Measurements from ENCODE around the gene RBM20. TPM values are rescaled to one million over a fixed set of nuclear protein-coding genes. Genes with fewer than 3 reads are reported as not detected.

Gene RBM20
- total and polyA plus RNA-seq, 10 of the 15 experiments (the other 5 are each of a cell fraction or from before 2014, with no cell fraction given), result 0.04 to 0.26 (median 0.15) TPM

GRCh38 chr10:110748970-110749369 lies 104.8 kb downstream of the RBM20 start:
- ChIA-PET RAD21 (ENCODE audit: unreplicated experiment) (interaction anchor here (1.0 to 3.9 kb wide), 15 partner anchors 10 to 170 kb away, joined by 3 to 54 read pairs (median 7); partner anchors contain the start of genes BBIP1 and SHOC2), SMC1A (ENCODE audit: uncharacterized antibody, unreplicated experiment) (interaction anchor here (0.7 to 3.5 kb wide), 24 partner anchors 8 to 608 kb away, joined by 3 to 52 read pairs (median 5); partner anchors contain the start of gene BBIP1), POLR2A (interaction anchor here (0.9 to 1.6 kb wide), 4 partner anchors 25 to 145 kb away, joined by 3 to 7 read pairs (median 5); no protein-coding TSS in a partner anchor), CTCF (interaction anchor here (1.1 to 3.1 kb wide), 6 partner anchors 23 to 144 kb away, joined by 4 to 19 read pairs (median 10); no protein-coding TSS in a partner anchor)
- Histone ChIP-seq H3K36me3 (ENCODE audit: control insufficient read depth in 2 of 2, insufficient read depth in 2 of 2, low read length in 1 of 2) (no peaks in the 10 kb centered on the region), H3K4me1 (ENCODE audit: control insufficient read depth, insufficient read depth, low read length) (peaks cover 29% of the 10 kb centered on the region), H3K27ac (ENCODE audit: control insufficient read depth, insufficient read depth) (peak overlapping the region; percentile 94), H3K9me3 (replicated peaks; ENCODE audit: control insufficient read depth, insufficient read depth, low read length) (peaks cover 10% of the 10 kb centered on the region; the same call in 2 of the 3 replicates), H3K79me2 (ENCODE audit: control insufficient read depth, insufficient read depth, low read length) (no peaks in the 10 kb centered on the region), H3K9ac (ENCODE audit: control insufficient read depth, insufficient read depth, low read length) (peak overlapping the region; percentile 70; the same call in 1 of the 2 replicates), H3K4me3 (no peak overlapping the region), H3K27me3 (replicated peaks in 1 of 2; ENCODE audit: control insufficient read depth in 2 of 2, insufficient read depth in 2 of 2, low read length in 1 of 2) (no peaks in the 10 kb centered on the region), H3K4me2 (ENCODE audit: control insufficient read depth, insufficient read depth) (peak overlapping the region; percentile 85; the same call in 1 of the 2 replicates), H4K20me1 (ENCODE audit: control insufficient read depth, insufficient read depth) (no peaks in the 10 kb centered on the region), H2AFZ (ENCODE audit: control insufficient read depth, low read depth, low read length) (peak overlapping the region; percentile 81; the same call in 1 of the 2 replicates)
- intact Hi-C loops (cut with micrococcal nuclease; ENCODE audit: unreplicated experiment) (loop anchor here (5.0 to 10.0 kb wide), 5 partner anchors 38 to 848 kb away; partner anchors contain the start of genes ADRA2A and PDCD4), in situ Hi-C loops (cut with MboI) (loop anchor here (5.0 to 25.0 kb wide), 2 partner anchors 128 to 588 kb away; no protein-coding TSS in a partner anchor)
- TF ChIP-seq, protein P1, sequence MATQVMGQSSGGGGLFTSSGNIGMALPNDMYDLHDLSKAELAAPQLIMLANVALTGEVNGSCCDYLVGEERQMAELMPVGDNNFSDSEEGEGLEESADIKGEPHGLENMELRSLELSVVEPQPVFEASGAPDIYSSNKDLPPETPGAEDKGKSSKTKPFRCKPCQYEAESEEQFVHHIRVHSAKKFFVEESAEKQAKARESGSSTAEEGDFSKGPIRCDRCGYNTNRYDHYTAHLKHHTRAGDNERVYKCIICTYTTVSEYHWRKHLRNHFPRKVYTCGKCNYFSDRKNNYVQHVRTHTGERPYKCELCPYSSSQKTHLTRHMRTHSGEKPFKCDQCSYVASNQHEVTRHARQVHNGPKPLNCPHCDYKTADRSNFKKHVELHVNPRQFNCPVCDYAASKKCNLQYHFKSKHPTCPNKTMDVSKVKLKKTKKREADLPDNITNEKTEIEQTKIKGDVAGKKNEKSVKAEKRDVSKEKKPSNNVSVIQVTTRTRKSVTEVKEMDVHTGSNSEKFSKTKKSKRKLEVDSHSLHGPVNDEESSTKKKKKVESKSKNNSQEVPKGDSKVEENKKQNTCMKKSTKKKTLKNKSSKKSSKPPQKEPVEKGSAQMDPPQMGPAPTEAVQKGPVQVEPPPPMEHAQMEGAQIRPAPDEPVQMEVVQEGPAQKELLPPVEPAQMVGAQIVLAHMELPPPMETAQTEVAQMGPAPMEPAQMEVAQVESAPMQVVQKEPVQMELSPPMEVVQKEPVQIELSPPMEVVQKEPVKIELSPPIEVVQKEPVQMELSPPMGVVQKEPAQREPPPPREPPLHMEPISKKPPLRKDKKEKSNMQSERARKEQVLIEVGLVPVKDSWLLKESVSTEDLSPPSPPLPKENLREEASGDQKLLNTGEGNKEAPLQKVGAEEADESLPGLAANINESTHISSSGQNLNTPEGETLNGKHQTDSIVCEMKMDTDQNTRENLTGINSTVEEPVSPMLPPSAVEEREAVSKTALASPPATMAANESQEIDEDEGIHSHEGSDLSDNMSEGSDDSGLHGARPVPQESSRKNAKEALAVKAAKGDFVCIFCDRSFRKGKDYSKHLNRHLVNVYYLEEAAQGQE (IDR thresholded peaks at IDR 0.05; ENCODE audit: low read depth, low read length), result no peak
- no peak for TF ChIP-seq KLF5 (IDR thresholded peaks at IDR 0.05; ENCODE audit: partially characterized antibody)
- TF ChIP-seq, protein P2, sequence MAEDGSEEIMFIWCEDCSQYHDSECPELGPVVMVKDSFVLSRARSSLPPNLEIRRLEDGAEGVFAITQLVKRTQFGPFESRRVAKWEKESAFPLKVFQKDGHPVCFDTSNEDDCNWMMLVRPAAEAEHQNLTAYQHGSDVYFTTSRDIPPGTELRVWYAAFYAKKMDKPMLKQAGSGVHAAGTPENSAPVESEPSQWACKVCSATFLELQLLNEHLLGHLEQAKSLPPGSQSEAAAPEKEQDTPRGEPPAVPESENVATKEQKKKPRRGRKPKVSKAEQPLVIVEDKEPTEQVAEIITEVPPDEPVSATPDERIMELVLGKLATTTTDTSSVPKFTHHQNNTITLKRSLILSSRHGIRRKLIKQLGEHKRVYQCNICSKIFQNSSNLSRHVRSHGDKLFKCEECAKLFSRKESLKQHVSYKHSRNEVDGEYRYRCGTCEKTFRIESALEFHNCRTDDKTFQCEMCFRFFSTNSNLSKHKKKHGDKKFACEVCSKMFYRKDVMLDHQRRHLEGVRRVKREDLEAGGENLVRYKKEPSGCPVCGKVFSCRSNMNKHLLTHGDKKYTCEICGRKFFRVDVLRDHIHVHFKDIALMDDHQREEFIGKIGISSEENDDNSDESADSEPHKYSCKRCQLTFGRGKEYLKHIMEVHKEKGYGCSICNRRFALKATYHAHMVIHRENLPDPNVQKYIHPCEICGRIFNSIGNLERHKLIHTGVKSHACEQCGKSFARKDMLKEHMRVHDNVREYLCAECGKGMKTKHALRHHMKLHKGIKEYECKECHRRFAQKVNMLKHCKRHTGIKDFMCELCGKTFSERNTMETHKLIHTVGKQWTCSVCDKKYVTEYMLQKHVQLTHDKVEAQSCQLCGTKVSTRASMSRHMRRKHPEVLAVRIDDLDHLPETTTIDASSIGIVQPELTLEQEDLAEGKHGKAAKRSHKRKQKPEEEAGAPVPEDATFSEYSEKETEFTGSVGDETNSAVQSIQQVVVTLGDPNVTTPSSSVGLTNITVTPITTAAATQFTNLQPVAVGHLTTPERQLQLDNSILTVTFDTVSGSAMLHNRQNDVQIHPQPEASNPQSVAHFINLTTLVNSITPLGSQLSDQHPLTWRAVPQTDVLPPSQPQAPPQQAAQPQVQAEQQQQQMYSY (CRISPR knock-in tag; IDR thresholded peaks at IDR 0.05), result no peak
- TF ChIP-seq KAT2A (conservative IDR thresholded peaks at IDR 0.05; ENCODE audit: control insufficient read depth, low read depth, low read length), result no peak
- no peak for TF ChIP-seq ZZZ3 (IDR thresholded peaks at IDR 0.05; ENCODE audit: control insufficient read depth, insufficient read length, low read depth)
- TF ChIP-seq SUZ12 (IDR thresholded peaks at IDR 0.05; ENCODE audit: unreplicated experiment), result no peak
- TF ChIP-seq, protein P3, sequence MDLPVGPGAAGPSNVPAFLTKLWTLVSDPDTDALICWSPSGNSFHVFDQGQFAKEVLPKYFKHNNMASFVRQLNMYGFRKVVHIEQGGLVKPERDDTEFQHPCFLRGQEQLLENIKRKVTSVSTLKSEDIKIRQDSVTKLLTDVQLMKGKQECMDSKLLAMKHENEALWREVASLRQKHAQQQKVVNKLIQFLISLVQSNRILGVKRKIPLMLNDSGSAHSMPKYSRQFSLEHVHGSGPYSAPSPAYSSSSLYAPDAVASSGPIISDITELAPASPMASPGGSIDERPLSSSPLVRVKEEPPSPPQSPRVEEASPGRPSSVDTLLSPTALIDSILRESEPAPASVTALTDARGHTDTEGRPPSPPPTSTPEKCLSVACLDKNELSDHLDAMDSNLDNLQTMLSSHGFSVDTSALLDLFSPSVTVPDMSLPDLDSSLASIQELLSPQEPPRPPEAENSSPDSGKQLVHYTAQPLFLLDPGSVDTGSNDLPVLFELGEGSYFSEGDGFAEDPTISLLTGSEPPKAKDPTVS (IDR thresholded peaks at IDR 0.05; ENCODE audit: low read depth, low read length), result no peak
- TF ChIP-seq ZNF217 (IDR thresholded peaks at IDR 0.05), result peak; percentile 49; the same call in 1 of the 2 replicates
- no peak for DNase-seq (ENCODE audit: low read depth, low spot score)
- BruUV-seq (replicated peaks), result no TSS peak
- FAIRE-seq, result no peak
- 65% methylated on average over 3 of the region's 3 CpGs for WGBS (ENCODE audit: insufficient coverage, insufficient replicate concordance, low lambda C conversion rate, missing lambda C conversion rate)
- no peak for ATAC-seq

All from GM12878 (cell line).